Thoracic aorta (tissue), 2 donors: ENCODE data around the gene SUN3. TPM values are rescaled to one million over a fixed set of nuclear protein-coding genes. Genes with fewer than 3 reads are reported as not detected.

ENCODE experiments used
- ATAC-seq: fragments of 150-250 bp; one replicate; pipeline ENCODE4 v1.8.0; 2017; ENCODE audit warnings: low read depth; ENCODE audit not compliant: insufficient number of reproducible peaks, low FRiP score
- DNase-seq: peaks from one replicate; pipeline ENCODE4 v3.0.0-alpha.2; 2020; ENCODE audit warnings: low spot score
- H3K27ac ChIP-seq, 2 donors: fragments of 200-600 bp; sonication (generic); 1 replicate in 1 of 2; 2 replicates in 1 of 2; pipeline ENCODE4 v1.5.1; 2016; ENCODE audit warnings: mild to moderate bottlenecking in 2 of 2, moderate library complexity in 2 of 2
- H3K27me3 ChIP-seq: fragments of 200-600 bp; sonication (generic); replicated peaks from 2 replicates; pipeline ENCODE4 v1.6.0; 2016; ENCODE audit warnings: mild to moderate bottlenecking; ENCODE audit not compliant: insufficient read depth
- H3K36me3 ChIP-seq: fragments of 200-600 bp; sonication (generic); one replicate; pipeline ENCODE4 v1.5.1; 2016
- H3K4me1 ChIP-seq, 2 donors: fragments of 200-600 bp; sonication (generic); 1 replicate in 1 of 2; 2 replicates in 1 of 2; pipeline versions ENCODE4 v1.5.1 to v1.6.0; 2016; ENCODE audit warnings: low read depth in 2 of 2, mild to moderate bottlenecking in 1 of 2; ENCODE audit not compliant: control insufficient read depth in 1 of 2
- H3K4me3 ChIP-seq: fragments of 200-600 bp; sonication (generic); 2 replicates; pipeline ENCODE4 v1.5.1; 2016; ENCODE audit warnings: mild to moderate bottlenecking
- H3K9me3 ChIP-seq: fragments of 200-600 bp; sonication (generic); 2 replicates; pipeline ENCODE4 v1.5.1; 2016
- CTCF ChIP-seq: fragments of 200-600 bp; sonication (generic); IDR thresholded peaks from one replicate; pipeline ENCODE4 v1.5.1; 2019; ENCODE audit warnings: antibody characterized with exemption
- total RNA-seq, 2 donors: library from RNA; depleted of rRNA; stranded (reverse); fragments of >200 nt; gene quantifications; one replicate each; pipeline versions ENCODE4 v1.1.0 to v1.2.3, GENCODE V29; 2016

SUN3 gene
- total RNA-seq, 2 donors from 2014 or later = not detected

GRCh38 chr7:48042216-48042615 lies 13.3 kb upstream of the SUN3 start:
- no peaks in the 10 kb centered on the region for H3K4me1 ChIP-seq
- no peaks in the 10 kb centered on the region for H3K36me3 ChIP-seq
- H3K27ac ChIP-seq = no peak overlapping the region
- ATAC-seq = no peak
- no peak overlapping the region for H3K4me3 ChIP-seq
- TF ChIP-seq CTCF = no peak
- H3K27me3 ChIP-seq = no peaks in the 10 kb centered on the region
- H3K9me3 ChIP-seq = no peaks in the 10 kb centered on the region
- DNase-seq = no peak

- Histone ChIP-seq H3K4me3 (no peak overlapping the region), H3K27me3 (no peaks in the 10 kb centered on the region), H3K9me3 (no peaks in the 10 kb centered on the region), H3K4me1 (no peaks in the 10 kb centered on the region), H3K27ac (no peak overlapping the region), H3K36me3 (no peaks in the 10 kb centered on the region)
- TF ChIP-seq CTCF = no peak
- ATAC-seq = no peak
- no peak for DNase-seq
Observed at GRCh38 chr7:48041653-48041970, 12.7 kb upstream of the SUN3 start.

GRCh38 chr7:48040944-48041652 lies 12.2 kb upstream of the SUN3 start:
- H3K4me1 ChIP-seq = peaks cover 2% of the 10 kb centered on the region in 2 donors
- H3K27me3 ChIP-seq = no peaks in the 10 kb centered on the region
- no peaks in the 10 kb centered on the region for H3K9me3 ChIP-seq
- no peak for DNase-seq
- no peak overlapping the region for H3K4me3 ChIP-seq
- no peak for TF ChIP-seq CTCF
- no peaks in the 10 kb centered on the region for H3K36me3 ChIP-seq
- ATAC-seq = no peak
- H3K27ac ChIP-seq = no peak overlapping the region

GRCh38 chr7:48038815-48039506 lies 10.1 kb upstream of the SUN3 start:
- Histone ChIP-seq H3K27ac (no peak overlapping the region), H3K27me3 (no peaks in the 10 kb centered on the region), H3K36me3 (no peaks in the 10 kb centered on the region), H3K4me1 (peaks cover 8 to 9% of the 10 kb centered on the region in 2 donors), H3K9me3 (no peaks in the 10 kb centered on the region), H3K4me3 (no peak overlapping the region)
- ATAC-seq (no peak), DNase-seq (no peak)
- TF ChIP-seq CTCF = no peak

- Histone ChIP-seq H3K27ac (no peak overlapping the region), H3K9me3 (no peaks in the 10 kb centered on the region), H3K36me3 (no peaks in the 10 kb centered on the region), H3K4me3 (peak overlapping the region; percentile 77), H3K4me1 (peaks cover 8 to 9% of the 10 kb centered on the region in 2 donors), H3K27me3 (no peaks in the 10 kb centered on the region)
- DNase-seq = no peak
- ATAC-seq = no peak
- TF ChIP-seq CTCF = no peak
Observed at GRCh38 chr7:48035967-48036478, 7.1 kb upstream of the SUN3 start.
